ENCODE results near the gene SOCS1. TPM values are rescaled to one million over a fixed set of nuclear protein-coding genes. Genes with fewer than 3 reads are reported as not detected.

SOCS1 gene
- total and polyA plus RNA-seq, 2 experiments from 2014 or later: 84.7 to 104 TPM

DNA sequence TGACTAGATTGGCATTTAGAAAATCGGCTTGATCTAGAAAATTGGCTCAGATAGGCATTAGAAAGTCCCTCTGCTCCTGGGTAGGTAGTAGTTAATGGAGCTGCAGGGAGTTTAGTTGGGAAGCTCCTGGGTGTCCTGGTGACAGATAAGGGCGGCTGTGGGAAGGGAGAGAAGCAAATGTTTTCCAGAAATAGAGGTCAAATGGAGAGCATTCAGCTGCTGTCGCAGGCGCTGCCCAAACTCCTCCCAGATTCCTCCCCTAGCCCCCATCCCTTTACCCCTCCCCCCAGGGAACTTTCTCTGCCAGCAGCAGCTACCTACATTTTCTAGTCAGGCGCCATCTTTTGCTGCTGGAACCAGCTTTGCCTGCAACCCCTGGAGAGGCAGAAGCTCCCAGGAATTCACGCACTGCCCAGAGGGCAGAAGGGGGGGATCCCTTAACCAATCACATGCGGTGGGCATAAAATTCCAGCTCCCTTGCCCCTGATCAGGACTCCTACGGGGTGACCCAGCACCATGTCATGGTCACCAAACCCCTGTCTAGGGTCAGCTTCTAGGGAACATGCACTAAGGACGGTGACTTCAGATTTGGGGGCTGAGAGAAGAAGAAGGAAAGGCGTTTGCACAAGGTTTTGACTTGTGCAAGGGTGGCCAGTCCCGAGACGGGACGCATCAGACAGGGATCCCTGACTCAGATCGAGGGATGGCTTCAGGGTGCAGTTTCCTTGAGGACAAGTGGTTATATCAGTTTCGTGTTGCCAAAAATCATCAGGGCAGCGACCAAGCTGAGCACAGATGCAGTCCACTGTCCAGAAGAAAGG lies 43.8 kb downstream of the SOCS1 start:
- H3K36me3 Mint-ChIP-seq (ENCODE audit: low read depth): 0 out of 3 replicates have a peak, but pooled peaks cover 5% of the 10 kb centered on the region
- H4K20me1 ChIP-seq (replicated peaks; ENCODE audit: insufficient read depth): no peaks in the 10 kb centered on the region
- no peak overlapping the region for H3K4me3 Mint-ChIP-seq
- TF ChIP-seq STAT1 (IDR thresholded peaks at IDR 0.05; ENCODE audit: unreplicated experiment): no peak
- no peak for TF ChIP-seq EZH2 (IDR thresholded peaks at IDR 0.05; ENCODE audit: low read depth, unreplicated experiment)
- no peak for TF ChIP-seq JUNB (IDR thresholded peaks at IDR 0.05; ENCODE audit: unreplicated experiment)
- no peak for TF ChIP-seq ZNF331 (CRISPR knock-in tag; IDR thresholded peaks at IDR 0.05; ENCODE audit: low read depth)
- TF ChIP-seq ZNF114 (CRISPR knock-in tag; IDR thresholded peaks at IDR 0.05): no peak
- H3K36me3 ChIP-seq (ENCODE audit: insufficient read depth): no peaks in the 10 kb centered on the region
- no peak overlapping the region for H3K4me3 ChIP-seq
- peaks cover 20% of the 10 kb centered on the region for H3K9me3 Mint-ChIP-seq
- no peaks in the 10 kb centered on the region for H3K27me3 ChIP-seq (ENCODE audit: insufficient read depth)
- H3K79me2 ChIP-seq (replicated peaks; ENCODE audit: insufficient read depth): no peaks in the 10 kb centered on the region
- H3K4me2 ChIP-seq: no peak overlapping the region
- peaks cover 7% of the 10 kb centered on the region for H3K27me3 Mint-ChIP-seq (ENCODE audit: insufficient read depth, low read depth, poor library complexity)
- no peak overlapping the region for H2AFZ ChIP-seq
- no peaks in the 10 kb centered on the region for H3F3A ChIP-seq (replicated peaks; ENCODE audit: low read depth)
- no peaks in the 10 kb centered on the region for H3K9me2 ChIP-seq (ENCODE audit: insufficient read depth)
- ATAC-seq (no peak), DNase-seq (ENCODE audit: low spot score) (no peak)
- no peak overlapping the region for H3K27ac ChIP-seq (ENCODE audit: low read depth)
- no peaks in the 10 kb centered on the region for H3K4me1 ChIP-seq (ENCODE audit: insufficient read depth)
- no peaks in the 10 kb centered on the region for H3K4me1 Mint-ChIP-seq
- no peak overlapping the region for H3K27ac Mint-ChIP-seq

DNA sequence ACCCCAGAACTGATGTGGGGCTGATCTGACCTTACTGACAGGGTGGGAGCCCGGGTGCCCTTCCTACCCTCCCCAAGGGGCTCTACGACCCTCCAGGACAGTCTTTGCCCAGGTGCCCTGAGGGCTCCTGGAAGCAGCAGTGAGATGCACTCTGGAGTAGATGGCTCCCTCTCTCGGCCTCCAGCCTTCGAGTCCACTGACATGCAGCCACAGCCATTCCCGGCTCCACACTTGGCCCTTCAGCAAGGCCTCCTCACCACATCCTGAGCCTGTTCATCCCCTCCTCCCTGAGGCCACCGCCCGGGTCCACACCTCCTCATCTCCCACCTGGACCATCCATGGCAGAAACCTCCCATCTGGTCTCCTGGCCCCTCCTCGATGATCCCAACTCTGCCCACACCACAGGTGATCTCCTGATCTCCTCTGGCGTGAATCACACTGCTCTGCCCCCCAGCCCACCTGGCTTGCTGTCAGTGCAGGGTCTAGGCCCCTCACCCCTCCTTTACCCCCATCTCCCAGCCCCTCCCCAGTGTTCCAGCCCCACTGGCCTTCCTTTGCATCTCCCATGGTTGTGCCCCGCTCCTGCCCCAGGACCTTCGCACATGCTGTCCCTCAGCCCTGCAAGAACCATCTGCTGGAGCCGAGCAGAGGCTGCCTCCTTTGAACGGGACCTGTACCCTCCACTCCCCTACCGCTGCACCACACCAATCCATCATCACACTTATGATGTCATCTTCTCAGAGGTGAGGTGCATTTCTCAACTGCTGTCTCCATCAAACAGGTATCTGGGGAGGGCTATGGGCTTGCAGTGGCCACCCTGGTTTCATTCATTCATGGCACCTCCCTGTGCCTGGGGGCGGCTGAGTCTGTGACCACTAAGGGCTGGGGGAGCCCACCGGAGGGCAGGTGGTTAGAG lies 44.7 kb downstream of the SOCS1 start:
- no peaks in the 10 kb centered on the region for H3K36me3 ChIP-seq (ENCODE audit: insufficient read depth)
- H2AFZ ChIP-seq: no peak overlapping the region
- no peak overlapping the region for H3K4me3 ChIP-seq
- H4K20me1 ChIP-seq (replicated peaks; ENCODE audit: insufficient read depth): no peaks in the 10 kb centered on the region
- H3K4me1 ChIP-seq (ENCODE audit: insufficient read depth): no peaks in the 10 kb centered on the region
- Mint-ChIP-seq H3K36me3 (ENCODE audit: low read depth) (0 out of 3 replicates have a peak, but pooled peaks cover 5% of the 10 kb centered on the region), H3K27me3 (ENCODE audit: insufficient read depth, low read depth, poor library complexity) (peaks cover 9% of the 10 kb centered on the region), H3K9me3 (peaks cover 20% of the 10 kb centered on the region), H3K4me3 (no peak overlapping the region), H3K4me1 (peaks cover 4% of the 10 kb centered on the region; the same call in 2 of the 3 replicates), H3K27ac (no peak overlapping the region)
- no peak overlapping the region for H3K4me2 ChIP-seq
- TF ChIP-seq, protein P1, sequence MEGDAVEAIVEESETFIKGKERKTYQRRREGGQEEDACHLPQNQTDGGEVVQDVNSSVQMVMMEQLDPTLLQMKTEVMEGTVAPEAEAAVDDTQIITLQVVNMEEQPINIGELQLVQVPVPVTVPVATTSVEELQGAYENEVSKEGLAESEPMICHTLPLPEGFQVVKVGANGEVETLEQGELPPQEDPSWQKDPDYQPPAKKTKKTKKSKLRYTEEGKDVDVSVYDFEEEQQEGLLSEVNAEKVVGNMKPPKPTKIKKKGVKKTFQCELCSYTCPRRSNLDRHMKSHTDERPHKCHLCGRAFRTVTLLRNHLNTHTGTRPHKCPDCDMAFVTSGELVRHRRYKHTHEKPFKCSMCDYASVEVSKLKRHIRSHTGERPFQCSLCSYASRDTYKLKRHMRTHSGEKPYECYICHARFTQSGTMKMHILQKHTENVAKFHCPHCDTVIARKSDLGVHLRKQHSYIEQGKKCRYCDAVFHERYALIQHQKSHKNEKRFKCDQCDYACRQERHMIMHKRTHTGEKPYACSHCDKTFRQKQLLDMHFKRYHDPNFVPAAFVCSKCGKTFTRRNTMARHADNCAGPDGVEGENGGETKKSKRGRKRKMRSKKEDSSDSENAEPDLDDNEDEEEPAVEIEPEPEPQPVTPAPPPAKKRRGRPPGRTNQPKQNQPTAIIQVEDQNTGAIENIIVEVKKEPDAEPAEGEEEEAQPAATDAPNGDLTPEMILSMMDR (conservative IDR thresholded peaks at IDR 0.05; ENCODE audit: low read depth in 2 of 2): peak in 1 of 2 experiments; percentile 47; a peak in 2 of 4 replicates
- no peak for TF ChIP-seq EZH2 (IDR thresholded peaks at IDR 0.05; ENCODE audit: low read depth, unreplicated experiment)
- TF ChIP-seq ZNF331 (CRISPR knock-in tag; IDR thresholded peaks at IDR 0.05; ENCODE audit: low read depth): no peak
- TF ChIP-seq, protein P2, sequence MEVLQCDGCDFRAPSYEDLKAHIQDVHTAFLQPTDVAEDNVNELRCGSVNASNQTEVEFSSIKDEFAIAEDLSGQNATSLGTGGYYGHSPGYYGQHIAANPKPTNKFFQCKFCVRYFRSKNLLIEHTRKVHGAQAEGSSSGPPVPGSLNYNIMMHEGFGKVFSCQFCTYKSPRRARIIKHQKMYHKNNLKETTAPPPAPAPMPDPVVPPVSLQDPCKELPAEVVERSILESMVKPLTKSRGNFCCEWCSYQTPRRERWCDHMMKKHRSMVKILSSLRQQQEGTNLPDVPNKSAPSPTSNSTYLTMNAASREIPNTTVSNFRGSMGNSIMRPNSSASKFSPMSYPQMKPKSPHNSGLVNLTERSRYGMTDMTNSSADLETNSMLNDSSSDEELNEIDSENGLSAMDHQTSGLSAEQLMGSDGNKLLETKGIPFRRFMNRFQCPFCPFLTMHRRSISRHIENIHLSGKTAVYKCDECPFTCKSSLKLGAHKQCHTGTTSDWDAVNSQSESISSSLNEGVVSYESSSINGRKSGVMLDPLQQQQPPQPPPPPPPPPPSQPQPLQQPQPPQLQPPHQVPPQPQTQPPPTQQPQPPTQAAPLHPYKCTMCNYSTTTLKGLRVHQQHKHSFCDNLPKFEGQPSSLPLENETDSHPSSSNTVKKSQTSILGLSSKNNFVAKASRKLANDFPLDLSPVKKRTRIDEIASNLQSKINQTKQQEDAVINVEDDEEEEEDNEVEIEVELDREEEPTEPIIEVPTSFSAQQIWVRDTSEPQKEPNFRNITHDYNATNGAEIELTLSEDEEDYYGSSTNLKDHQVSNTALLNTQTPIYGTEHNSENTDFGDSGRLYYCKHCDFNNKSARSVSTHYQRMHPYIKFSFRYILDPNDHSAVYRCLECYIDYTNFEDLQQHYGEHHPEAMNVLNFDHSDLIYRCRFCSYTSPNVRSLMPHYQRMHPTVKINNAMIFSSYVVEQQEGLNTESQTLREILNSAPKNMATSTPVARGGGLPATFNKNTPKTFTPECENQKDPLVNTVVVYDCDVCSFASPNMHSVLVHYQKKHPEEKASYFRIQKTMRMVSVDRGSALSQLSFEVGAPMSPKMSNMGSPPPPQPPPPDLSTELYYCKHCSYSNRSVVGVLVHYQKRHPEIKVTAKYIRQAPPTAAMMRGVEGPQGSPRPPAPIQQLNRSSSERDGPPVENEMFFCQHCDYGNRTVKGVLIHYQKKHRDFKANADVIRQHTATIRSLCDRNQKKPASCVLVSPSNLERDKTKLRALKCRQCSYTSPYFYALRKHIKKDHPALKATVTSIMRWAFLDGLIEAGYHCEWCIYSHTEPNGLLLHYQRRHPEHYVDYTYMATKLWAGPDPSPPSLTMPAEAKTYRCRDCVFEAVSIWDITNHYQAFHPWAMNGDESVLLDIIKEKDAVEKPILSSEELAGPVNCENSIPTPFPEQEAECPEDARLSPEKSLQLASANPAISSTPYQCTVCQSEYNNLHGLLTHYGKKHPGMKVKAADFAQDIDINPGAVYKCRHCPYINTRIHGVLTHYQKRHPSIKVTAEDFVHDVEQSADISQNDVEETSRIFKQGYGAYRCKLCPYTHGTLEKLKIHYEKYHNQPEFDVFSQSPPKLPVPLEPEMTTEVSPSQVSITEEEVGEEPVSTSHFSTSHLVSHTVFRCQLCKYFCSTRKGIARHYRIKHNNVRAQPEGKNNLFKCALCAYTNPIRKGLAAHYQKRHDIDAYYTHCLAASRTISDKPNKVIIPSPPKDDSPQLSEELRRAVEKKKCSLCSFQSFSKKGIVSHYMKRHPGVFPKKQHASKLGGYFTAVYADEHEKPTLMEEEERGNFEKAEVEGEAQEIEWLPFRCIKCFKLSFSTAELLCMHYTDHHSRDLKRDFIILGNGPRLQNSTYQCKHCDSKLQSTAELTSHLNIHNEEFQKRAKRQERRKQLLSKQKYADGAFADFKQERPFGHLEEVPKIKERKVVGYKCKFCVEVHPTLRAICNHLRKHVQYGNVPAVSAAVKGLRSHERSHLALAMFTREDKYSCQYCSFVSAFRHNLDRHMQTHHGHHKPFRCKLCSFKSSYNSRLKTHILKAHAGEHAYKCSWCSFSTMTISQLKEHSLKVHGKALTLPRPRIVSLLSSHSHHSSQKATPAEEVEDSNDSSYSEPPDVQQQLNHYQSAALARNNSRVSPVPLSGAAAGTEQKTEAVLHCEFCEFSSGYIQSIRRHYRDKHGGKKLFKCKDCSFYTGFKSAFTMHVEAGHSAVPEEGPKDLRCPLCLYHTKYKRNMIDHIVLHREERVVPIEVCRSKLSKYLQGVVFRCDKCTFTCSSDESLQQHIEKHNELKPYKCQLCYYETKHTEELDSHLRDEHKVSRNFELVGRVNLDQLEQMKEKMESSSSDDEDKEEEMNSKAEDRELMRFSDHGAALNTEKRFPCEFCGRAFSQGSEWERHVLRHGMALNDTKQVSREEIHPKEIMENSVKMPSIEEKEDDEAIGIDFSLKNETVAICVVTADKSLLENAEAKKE (CRISPR knock-in tag; IDR thresholded peaks at IDR 0.05): no peak
- DNase-seq (ENCODE audit: low spot score) (no peak), ATAC-seq (peak; percentile 38)
- no peaks in the 10 kb centered on the region for H3K9me2 ChIP-seq (ENCODE audit: insufficient read depth)
- H3K79me2 ChIP-seq (replicated peaks; ENCODE audit: insufficient read depth): no peaks in the 10 kb centered on the region
- no peaks in the 10 kb centered on the region for H3F3A ChIP-seq (replicated peaks; ENCODE audit: low read depth)
- no peak overlapping the region for H3K27ac ChIP-seq (ENCODE audit: low read depth)
- H3K27me3 ChIP-seq (ENCODE audit: insufficient read depth): no peaks in the 10 kb centered on the region
